GM18951 (cell line): ENCODE measurements around the gene SMAD2.
"Not testable (repeated sequence)": the region's sequence is repeated elsewhere in the genome, so short reads cannot be mapped to it uniquely, and the experiment has no call there.

ENCODE experiments used
- POLR2A ChIP-seq: IDR thresholded peaks from 4 replicates; pipeline ENCODE4 v1.6.1; 2011; ENCODE audit warnings: mild to moderate bottlenecking; ENCODE audit not compliant: insufficient read length, insufficient read depth; ENCODE audit errors: extremely low read depth
- in situ Hi-C: fragments of 300-500 bp; cut with MboI; formaldehyde crosslinking; loops from one replicate; pipeline ENCODE4 v1.12.0; 2022; ENCODE audit warnings: low sequenced_read_pairs, mixed read lengths, inconsistent platforms; ENCODE audit not compliant: unreplicated experiment

Gene SMAD2

DNA sequence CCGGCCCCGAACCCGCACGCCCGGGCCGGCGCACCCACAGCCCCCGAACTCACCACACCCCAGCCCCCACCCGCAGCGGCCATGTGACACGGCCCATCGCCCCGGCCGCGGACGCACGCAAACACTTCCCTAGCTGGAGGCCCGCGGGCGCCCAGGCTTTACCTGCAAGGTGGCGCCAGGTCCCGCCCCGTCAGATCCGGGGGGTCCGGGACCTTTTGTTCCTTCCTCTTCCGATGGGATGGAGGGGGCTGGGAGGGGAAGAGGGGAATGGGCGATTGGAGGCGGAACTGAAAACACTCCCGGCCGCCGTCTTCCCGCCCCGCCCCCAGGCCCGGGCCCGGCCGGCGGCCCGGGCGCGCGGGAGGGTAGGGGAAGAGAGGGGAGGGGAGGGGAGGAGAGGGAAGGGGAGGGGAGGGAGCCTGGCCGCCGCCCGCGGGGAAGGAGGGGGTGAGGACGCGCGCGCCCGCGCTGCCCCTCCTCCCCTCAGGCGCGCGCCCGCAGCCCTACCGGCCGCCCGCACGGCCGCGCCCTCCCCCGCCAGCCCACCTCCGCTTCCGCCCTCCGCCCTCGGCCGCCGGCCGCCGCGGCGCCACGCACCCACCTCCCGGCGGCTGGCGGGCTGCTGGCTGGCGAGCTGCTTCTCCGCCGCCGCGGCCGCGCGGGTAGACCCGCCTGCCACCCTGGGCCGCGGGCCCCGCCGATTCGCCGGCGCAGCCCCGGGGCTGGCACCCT is at the start of gene SMAD2:
Gene SMAD2 (minus strand): TSS at position 461 of the 732 bp plus-strand sequence. CDS start 33,903 bp downstream, outside the sequence.
- in situ Hi-C loops, result no loop called here

DNA sequence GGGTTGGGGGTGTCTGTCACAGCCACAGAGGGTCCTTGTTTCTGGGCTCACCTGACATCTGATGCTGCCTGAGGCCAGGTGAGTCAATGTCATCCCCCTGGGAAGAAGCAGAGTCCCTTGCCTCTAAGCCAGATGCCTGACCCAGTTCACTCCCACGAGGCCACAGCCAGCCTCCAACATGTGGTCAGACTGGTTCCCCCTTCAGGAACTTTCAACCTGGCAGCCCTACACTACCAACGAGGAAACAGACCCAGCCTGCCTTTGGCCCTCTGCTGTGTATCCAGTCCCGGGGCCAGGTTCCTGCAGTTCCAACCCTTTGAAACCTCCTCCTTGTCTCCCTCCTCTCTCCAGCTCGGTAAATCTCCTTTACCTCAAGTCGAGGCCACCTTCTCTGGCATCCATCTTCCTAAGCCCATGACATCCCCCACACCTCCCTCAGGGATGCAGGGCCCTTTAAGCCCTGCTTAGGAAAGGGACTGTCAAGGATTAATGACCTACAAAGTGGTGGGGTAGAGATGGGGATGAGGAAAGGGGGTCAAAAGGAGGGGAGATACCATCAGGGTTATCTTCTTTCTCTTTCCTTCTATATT is 49.2 kb upstream of the SMAD2 start:
- TF ChIP-seq POLR2A, result no peak
- in situ Hi-C loops, result no loop called here

More for the DNA sequence above, at the start of gene SMAD2:
- TF ChIP-seq POLR2A, result peak; percentile 47

DNA sequence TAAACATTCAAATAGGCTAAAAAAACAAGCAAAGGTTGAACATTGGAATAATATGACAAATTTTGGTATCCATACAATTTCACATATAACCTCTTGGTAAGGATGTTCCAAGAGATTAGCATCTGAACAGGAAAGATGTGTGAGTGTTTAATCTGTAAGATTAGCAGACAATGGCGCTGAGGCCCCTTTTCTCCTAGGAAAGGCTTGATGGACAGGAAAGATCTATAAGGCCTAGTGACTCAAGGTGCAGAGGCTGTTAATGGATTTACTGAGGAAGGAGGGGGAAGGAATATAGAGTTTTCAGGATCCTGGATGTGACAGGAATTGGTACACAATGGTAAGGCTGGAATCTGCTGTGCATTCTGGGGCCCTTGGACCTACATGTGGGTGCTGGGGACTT is 48.1 kb upstream of the SMAD2 start:
- in situ Hi-C loops, result no loop called here
- TF ChIP-seq POLR2A, result no peak

DNA sequence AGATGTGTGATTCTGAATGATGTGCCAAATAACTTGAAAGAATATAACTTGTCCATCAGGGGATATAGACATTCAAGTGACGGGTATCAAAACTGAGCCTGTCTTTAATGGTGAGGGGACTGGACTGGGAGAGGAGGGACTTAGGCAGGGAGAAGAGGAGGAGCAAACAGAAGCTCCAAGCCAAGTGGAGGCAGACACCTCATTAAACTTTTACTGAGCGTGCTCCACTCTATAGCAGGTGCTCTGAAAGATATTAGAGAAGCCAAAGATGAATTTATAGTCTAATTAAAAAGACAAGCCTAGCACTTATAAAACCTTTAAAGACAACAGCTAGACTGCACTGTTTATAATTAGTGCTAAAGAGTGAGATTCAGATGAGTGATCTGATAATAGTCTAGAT is 47.7 kb upstream of the SMAD2 start:
- no peak for TF ChIP-seq POLR2A
- in situ Hi-C loops, result no loop called here

DNA sequence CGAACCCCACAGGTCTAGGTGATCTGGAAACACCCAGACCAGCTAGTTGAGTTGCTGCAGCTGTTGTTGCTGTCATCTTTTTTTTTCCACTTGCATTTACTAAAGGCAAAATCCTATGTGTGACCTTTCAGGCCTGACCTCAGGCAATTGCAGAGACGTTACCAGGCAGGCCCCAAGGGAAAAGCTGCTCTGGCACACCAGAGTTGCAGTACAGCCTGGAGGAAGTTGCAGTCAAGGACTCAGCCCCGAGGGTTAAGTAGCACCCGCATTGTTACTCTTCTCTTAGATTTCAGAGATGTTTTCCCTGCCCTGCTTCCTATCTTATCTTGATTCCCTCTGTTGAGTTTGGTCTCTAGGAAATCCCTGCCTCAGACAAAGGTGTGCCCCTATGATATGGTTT is 45.2 kb upstream of the SMAD2 start:
- no peak for TF ChIP-seq POLR2A
- in situ Hi-C loops, result no loop called here

DNA sequence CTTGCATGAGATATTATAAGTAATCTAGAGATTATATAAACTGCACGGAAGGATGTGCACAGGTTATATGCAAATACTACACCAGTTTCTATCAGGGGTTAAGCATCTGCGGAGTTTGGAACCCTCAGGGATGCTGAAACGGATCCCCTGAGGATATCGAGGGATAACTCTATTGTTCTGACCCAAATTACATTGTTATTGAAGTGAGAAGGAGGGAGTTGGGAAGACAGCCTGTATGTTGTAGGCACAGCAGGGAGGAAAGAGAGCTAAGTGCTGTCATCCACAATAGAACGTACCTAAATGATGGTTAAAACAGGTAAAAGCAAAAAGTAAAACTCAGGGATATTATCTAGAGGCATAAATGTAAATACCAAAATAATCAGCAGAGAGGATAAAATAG is 44.6 kb upstream of the SMAD2 start:
- TF ChIP-seq POLR2A, result no peak
- in situ Hi-C loops, result no loop called here

DNA sequence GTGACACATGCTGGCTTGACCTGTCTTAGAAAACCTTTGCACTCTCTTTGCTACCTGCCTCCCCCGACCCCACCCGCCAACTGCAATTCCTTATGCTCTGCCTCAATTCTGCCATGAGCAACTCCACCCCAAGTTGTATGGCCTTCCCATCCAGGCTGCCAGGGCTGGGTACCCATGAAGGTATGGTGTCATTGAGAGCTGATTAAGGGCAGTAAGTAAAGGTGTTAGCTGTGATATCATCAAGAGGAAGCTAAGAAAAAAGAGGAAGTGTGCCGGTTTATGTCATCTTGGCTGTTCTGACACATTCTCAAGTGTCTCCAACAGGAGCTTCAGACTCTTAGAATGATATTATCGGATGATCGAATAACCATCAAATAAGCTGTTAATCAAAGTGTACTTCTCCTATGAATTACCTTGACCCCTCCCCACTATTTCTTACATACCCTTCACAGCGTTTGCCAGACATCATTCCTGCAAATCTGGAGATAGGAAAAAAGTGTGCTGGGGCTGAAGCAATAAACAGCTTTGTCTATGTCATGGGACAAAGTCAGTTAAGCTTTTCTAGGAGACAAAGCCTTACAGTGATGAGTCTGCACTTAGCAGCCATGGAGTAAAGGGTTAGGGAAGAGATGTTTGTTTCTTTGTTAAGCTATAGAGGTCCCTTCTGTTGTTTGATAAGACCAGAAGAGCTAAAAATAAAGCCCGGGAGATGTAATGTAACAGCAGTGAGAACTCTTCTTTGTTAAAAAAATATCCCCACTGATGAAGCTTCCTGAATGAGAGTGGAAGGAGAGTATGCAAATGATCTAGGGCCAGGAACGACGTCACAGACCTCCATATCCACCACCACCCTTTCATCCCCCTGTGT is 40.4 kb upstream of the SMAD2 start:
- in situ Hi-C loops, result no loop called here
- no peak for TF ChIP-seq POLR2A

DNA sequence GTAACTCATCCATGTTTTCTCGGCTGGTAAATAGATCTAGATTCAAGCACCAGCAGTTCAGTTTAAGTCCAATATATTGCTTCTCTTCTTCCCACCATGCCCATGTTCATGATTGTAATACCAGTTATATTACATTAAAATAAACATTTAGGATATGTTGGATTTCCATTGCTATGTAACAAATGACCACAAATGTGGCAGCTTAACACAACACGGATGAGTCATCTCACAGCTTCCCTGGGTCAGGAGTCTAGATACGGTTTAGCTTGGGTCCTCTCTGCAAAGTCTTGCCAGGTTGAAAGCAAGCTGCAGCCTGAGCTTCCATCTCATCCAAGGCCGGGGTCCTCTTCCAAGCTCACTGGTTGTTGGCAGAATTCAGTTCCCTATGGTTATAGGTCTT is 39.4 kb upstream of the SMAD2 start:
- no peak for TF ChIP-seq POLR2A
- in situ Hi-C loops, result no loop called here

DNA sequence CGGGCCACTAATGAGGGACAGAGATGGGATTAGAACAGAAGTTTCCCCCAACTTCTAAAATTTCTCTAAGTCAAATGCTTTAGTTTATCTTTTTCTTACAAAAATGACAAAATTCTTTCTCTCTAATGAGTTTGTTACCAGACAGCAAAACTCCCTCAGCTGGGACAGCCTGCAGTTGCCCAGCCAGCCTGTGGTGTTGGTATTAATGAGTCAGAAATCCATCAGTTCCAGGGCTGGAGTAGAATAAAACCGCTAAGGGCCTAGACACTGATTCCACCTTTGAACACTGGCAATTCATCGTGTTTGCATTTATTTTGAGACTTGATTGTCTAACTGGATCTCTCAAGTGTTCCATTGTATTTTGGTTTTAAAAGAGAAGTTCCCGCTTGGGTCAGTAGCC is 38.3 kb upstream of the SMAD2 start:
- no peak for TF ChIP-seq POLR2A
- in situ Hi-C loops, result no loop called here

DNA sequence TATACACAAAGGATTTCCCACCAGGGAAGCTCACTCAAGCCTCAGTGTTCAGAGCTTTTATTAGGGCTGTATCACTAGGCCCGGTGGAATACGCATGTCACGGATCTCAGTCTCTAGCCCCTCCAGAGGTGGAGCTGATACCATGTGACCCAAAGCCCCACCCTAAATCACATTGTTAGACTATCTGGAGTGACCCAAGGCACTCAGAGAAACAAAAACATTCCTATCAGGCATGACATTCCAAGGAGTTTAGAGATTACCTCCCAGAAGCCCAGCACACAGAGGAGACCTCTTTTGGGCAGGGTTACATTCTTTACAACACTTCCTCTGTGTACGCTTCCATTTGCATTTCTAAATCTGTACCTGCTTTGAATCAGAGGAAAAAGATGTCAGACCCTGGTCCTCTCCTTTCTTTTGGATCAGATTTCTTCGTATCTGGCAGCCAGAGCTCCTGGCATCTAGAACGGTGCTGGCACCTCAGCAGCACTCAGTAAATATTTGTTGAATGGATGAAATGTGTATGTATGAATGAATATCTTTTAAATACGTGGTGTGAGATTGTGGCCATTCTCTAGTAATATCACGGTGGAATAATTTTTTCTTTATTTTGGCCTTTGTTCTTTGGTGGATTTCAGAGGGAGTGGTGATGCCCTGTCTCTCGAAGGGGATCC is 37.7 kb upstream of the SMAD2 start:
- TF ChIP-seq POLR2A, result no peak
- in situ Hi-C loops, result no loop called here

DNA sequence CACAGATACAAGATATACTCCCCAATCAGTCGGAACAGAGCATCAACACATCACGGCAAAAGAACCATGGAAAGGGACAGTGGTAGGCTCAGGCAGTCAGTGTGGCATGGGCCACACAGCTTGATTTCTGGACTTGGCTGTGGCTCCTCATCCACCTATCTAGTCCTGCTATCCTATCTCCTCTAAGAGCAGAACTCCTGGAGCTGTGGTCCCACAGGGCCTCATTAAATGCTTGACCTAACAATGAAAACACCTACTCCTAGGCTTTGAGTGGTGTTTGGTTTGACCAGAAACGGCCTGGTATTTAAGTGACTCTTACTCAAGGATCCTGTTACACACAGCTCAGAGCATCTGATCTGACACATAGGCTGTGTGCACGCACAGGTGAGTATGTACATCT is 33.6 kb upstream of the SMAD2 start:
- TF ChIP-seq POLR2A, result no peak
- in situ Hi-C loops, result no loop called here

DNA sequence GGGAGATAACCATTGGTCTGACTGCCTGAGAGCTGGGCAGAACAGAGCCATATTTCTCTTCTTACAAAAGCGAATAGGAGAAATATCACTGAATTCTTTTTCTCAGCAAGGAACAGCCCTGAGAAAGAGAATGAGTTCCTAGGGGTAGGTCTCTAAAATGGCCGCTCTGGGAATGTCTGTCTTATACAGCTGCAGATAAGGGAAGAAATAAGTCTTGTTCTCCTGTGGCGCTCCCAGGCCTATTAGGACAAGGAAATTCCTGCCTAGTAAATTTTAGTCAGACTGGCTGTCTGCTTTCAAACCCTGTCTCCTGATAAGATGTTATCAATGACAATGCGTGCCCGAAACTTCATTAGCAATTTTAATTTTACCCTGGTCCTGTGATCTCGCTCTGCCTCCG is 30.5 kb upstream of the SMAD2 start:
- in situ Hi-C loops, result not testable (repeated sequence)

DNA sequence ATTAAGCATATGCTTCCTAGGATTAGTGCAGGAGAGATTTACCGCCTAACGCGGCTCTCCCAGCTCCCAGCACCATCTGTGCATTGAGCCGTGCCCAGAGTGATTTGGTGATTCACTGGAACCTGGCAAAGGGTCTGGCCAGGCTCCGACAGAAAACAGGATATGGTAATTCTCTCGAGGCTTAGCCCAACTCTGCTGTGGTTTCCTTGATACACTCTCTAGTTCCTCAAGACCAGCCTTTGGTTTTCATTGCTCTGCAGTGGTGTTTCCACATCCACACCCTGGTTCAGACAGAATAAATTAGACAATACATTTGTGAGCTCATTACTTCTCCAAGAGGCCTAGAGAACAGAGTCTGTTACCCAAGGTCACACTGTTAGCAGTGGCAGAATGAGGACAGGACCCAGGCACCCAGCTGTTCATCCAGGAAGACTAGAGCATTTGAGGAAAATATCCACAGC is 23.0 kb upstream of the SMAD2 start:
- TF ChIP-seq POLR2A, result no peak
- in situ Hi-C loops, result no loop called here
